ENCODE measurements around the gene MEF2D. TPM values are rescaled to one million over a fixed set of nuclear protein-coding genes. Genes with fewer than 3 reads are reported as not detected.

Gene MEF2D
- total and polyA plus RNA-seq, 2 experiments from 2014 or later: 23.6 to 34.1 TPM

DNA sequence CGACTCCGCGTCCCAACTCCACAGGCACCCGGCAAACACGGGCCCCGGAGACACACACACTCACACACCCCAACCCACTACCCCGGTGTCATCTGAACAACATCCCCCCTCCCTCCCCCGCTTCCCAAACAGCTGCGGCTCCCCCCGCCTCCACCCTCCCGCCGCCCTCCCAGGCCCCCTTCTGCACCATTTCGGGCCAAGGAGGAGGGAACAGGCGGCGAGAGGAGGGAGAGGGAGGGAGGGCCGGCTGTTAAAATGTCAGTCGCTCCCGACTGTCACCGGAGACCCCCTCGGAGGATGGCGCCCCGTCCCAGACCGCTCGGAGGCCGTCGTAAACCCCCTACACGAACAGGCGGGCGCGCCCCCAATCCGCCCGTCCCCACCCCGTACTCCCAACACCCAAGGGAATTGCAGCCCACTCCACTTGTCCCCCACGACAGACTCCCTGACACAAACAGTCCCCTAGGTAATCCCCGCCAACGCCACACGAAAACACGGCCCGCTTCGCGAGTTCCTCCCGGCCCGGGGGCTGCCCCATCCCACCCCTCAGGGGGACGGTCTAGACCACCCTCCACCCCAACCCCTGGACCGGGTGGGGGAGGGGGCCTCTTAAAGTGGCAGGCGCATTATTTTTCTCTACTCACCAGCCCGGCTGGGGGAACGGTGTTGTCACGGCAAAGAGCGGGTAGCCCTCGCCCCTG lies 583 bp downstream of the MEF2D start:
- peak overlapping the region; percentile 100 for H3K27ac ChIP-seq
- no peak overlapping the region for H2AFZ ChIP-seq
- peaks cover 56% of the 10 kb centered on the region for H3K79me2 ChIP-seq (ENCODE audit: insufficient read depth)
- in situ Hi-C loops (cut with MboI): no loop called here
- WGBS, 2 experiments (ENCODE audit: low coverage in 1 of 2, low lambda C conversion rate in 2 of 2, missing lambda C conversion rate in 2 of 2): 1% methylated on average over 14 to 47 of the region's 51 CpGs
- peak; percentile 64 for DNase-seq
- no peaks in the 10 kb centered on the region for H3K9me3 ChIP-seq (ENCODE audit: low read depth)
- no peaks in the 10 kb centered on the region for H3K9me2 ChIP-seq (ENCODE audit: insufficient read depth)
- no peak for TF ChIP-seq EZH2 (IDR thresholded peaks at IDR 0.05; ENCODE audit: insufficient read depth, poor library complexity, severe bottlenecking)
- no peak for TF ChIP-seq EZH2phosphoT487 (IDR thresholded peaks at IDR 0.05; ENCODE audit: insufficient read depth, low read depth)
- no peaks in the 10 kb centered on the region for H3K27me3 ChIP-seq (replicated peaks; ENCODE audit: insufficient read depth)
- peak overlapping the region; percentile 96 for H3K4me3 ChIP-seq
- peak overlapping the region; percentile 100 for H3K9ac ChIP-seq
- peak overlapping the region; percentile 89 for H3K4me2 ChIP-seq (ENCODE audit: unreplicated experiment)
- H3K4me1 ChIP-seq (ENCODE audit: insufficient read depth): peaks cover 69% of the 10 kb centered on the region
- H4K20me1 ChIP-seq (ENCODE audit: insufficient read depth): peaks cover 18% of the 10 kb centered on the region; the same call in 1 of the 2 replicates
- H3K36me3 ChIP-seq (ENCODE audit: low read depth): no peaks in the 10 kb centered on the region
- peaks cover 49% of the 10 kb centered on the region for H3F3A ChIP-seq (ENCODE audit: insufficient read depth)

DNA sequence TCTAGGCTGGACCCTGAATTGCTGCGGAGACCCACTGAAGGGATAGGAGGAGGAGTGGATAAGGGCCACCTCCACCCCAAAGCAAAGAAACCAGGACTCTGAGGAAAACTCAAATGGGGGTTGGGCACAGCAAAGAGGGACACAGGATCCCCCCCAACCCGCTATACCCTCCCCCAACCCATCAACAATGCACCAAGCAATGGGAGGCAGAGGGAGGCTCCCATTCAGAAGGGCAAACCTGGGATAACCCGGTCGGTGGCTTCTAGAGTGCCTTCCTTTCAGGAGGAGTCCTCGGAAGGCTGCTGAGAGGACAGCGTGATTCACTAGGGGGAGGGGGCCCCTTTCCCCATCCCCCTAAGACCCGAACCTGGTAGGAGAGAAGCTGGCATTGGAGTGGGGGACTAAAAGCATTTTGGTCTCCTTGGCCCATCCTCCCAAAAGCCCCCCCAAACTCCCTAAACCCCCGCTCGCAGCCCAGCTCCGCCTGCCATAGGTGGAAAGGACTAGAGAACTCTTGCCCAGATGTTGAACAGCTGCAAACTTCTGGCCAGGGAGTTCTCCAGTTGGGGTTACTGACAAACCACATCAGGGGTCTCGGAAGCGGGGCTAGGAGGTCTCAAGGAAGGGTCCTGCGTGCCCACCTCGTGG lies 1.3 kb downstream of the MEF2D start:
- Histone ChIP-seq H2AFZ (no peak overlapping the region), H3K4me3 (peak overlapping the region; percentile 96), H3K27me3 (replicated peaks; ENCODE audit: insufficient read depth) (no peaks in the 10 kb centered on the region), H4K20me1 (ENCODE audit: insufficient read depth) (peaks cover 18% of the 10 kb centered on the region; the same call in 1 of the 2 replicates), H3K36me3 (ENCODE audit: low read depth) (no peaks in the 10 kb centered on the region), H3K4me1 (ENCODE audit: insufficient read depth) (peaks cover 63% of the 10 kb centered on the region), H3K27ac (peak overlapping the region; percentile 100), H3K9ac (peak overlapping the region; percentile 100), H3K9me3 (ENCODE audit: low read depth) (no peaks in the 10 kb centered on the region), H3K79me2 (ENCODE audit: insufficient read depth) (peaks cover 62% of the 10 kb centered on the region), H3K4me2 (ENCODE audit: unreplicated experiment) (peak overlapping the region; percentile 89), H3F3A (ENCODE audit: insufficient read depth) (peaks cover 47% of the 10 kb centered on the region), H3K9me2 (ENCODE audit: insufficient read depth) (no peaks in the 10 kb centered on the region)
- in situ Hi-C loops (cut with MboI): no loop called here
- DNase-seq: peak; percentile 66
- TF ChIP-seq EZH2 (IDR thresholded peaks at IDR 0.05; ENCODE audit: insufficient read depth, poor library complexity, severe bottlenecking) (no peak), EZH2phosphoT487 (IDR thresholded peaks at IDR 0.05; ENCODE audit: insufficient read depth, low read depth) (no peak)
- WGBS, 2 experiments (ENCODE audit: low coverage in 1 of 2, low lambda C conversion rate in 2 of 2, missing lambda C conversion rate in 2 of 2): 0 to 1% methylated on average over 12 to 14 of the region's 14 CpGs

DNA sequence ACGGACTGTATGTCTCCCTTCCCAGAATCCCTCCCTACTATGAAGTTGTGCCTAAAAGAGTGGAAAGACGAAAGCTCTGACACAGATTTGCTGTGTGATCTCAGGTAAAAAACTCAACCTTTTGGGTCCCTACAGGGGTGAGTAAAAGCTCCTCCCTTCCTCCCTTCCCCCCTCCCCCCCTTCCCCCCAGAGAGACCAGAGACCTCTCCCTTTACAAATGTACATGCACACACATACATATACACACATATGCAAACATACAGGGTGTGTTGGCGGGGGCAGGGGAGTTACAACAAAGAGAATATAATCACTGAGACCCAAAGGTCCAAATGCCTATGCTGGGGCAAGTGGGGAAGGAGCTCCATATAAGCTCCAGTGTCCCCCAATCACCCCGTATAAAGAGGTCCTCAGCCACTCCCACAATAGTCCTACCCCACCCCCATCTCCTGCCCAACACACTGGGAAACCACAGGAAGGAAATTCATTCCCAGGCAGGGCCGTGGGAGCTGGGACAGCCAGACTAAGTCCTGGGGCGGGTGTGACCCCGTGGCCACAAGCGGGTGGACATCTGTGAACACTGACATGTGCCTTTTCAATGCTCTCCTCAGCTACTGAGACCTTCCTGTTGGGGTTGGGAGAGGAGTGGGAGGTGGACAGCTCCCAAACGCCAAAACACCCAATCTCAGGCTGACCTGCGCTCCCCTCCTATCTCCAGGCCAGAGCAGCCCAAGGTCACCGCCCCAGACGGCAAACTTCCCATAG lies 2.0 kb downstream of the MEF2D start:
- no peak for TF ChIP-seq EZH2phosphoT487 (IDR thresholded peaks at IDR 0.05; ENCODE audit: insufficient read depth, low read depth)
- H4K20me1 ChIP-seq (ENCODE audit: insufficient read depth): peaks cover 18% of the 10 kb centered on the region; the same call in 1 of the 2 replicates
- DNase-seq: peak; percentile 66
- H2AFZ ChIP-seq: no peak overlapping the region
- in situ Hi-C loops (cut with MboI): no loop called here
- peak overlapping the region; percentile 89 for H3K4me2 ChIP-seq (ENCODE audit: unreplicated experiment)
- no peaks in the 10 kb centered on the region for H3K9me2 ChIP-seq (ENCODE audit: insufficient read depth)
- WGBS, 2 experiments (ENCODE audit: low coverage in 1 of 2, low lambda C conversion rate in 2 of 2, missing lambda C conversion rate in 2 of 2): 12 to 13% methylated on average over 12 of the region's 12 CpGs
- peaks cover 41% of the 10 kb centered on the region for H3F3A ChIP-seq (ENCODE audit: insufficient read depth)
- H3K27ac ChIP-seq: peak overlapping the region; percentile 100
- H3K27me3 ChIP-seq (replicated peaks; ENCODE audit: insufficient read depth): no peaks in the 10 kb centered on the region
- peaks cover 59% of the 10 kb centered on the region for H3K4me1 ChIP-seq (ENCODE audit: insufficient read depth)
- no peaks in the 10 kb centered on the region for H3K9me3 ChIP-seq (ENCODE audit: low read depth)
- peak overlapping the region; percentile 96 for H3K4me3 ChIP-seq
- peak overlapping the region; percentile 100 for H3K9ac ChIP-seq
- peaks cover 69% of the 10 kb centered on the region for H3K79me2 ChIP-seq (ENCODE audit: insufficient read depth)
- no peaks in the 10 kb centered on the region for H3K36me3 ChIP-seq (ENCODE audit: low read depth)

DNA sequence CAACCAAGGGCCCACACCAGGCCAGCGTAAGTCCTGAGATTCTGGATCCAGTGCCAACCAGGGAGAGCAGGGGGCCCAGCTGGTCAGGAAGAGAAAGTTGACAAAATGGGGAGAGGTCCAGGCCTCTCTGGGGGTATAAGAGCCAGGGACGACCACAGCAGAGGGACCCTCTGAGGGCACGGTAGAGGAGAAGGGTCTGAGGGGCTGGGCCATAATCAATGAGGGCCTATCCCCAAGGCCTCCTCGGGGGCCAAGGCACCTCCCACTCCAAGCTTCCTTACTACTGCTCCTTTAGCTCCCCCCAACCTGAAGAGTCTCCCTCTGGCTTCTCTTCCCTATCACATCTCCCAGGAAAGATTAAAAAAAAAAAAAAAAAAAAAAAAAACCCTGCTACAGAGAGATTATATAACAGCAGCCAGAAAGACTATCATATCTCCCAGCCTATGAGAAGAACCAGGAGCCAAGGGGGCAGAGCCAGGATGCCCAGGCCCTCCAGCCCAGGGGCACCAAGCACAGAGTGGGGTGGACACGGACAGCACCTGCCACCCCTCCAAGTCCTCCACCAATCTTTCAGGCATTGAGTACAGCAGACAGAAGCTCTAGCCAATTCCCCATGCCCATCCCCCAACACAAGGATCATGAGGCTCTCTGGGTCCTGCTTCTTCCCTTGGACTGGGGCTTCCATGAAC lies 2.7 kb downstream of the MEF2D start:
- Histone ChIP-seq H3K9me3 (ENCODE audit: low read depth) (no peaks in the 10 kb centered on the region), H3K27me3 (replicated peaks; ENCODE audit: insufficient read depth) (no peaks in the 10 kb centered on the region), H3K4me3 (peak overlapping the region; percentile 96), H2AFZ (no peak overlapping the region), H3K9ac (peak overlapping the region; percentile 100), H3K4me2 (ENCODE audit: unreplicated experiment) (peak overlapping the region; percentile 89), H3F3A (ENCODE audit: insufficient read depth) (peaks cover 35% of the 10 kb centered on the region), H4K20me1 (ENCODE audit: insufficient read depth) (peaks cover 18% of the 10 kb centered on the region; the same call in 1 of the 2 replicates), H3K27ac (peak overlapping the region; percentile 100), H3K4me1 (ENCODE audit: insufficient read depth) (peaks cover 59% of the 10 kb centered on the region), H3K36me3 (ENCODE audit: low read depth) (no peaks in the 10 kb centered on the region), H3K9me2 (ENCODE audit: insufficient read depth) (no peaks in the 10 kb centered on the region), H3K79me2 (ENCODE audit: insufficient read depth) (peaks cover 77% of the 10 kb centered on the region)
- DNase-seq: peak; percentile 40
- 43 to 44% methylated on average over 5 of the region's 5 CpGs for WGBS, 2 experiments (ENCODE audit: low coverage in 1 of 2, low lambda C conversion rate in 2 of 2, missing lambda C conversion rate in 2 of 2)
- in situ Hi-C loops (cut with MboI): no loop called here
- TF ChIP-seq EZH2 (IDR thresholded peaks at IDR 0.05; ENCODE audit: insufficient read depth, poor library complexity, severe bottlenecking) (no peak), EZH2phosphoT487 (IDR thresholded peaks at IDR 0.05; ENCODE audit: insufficient read depth, low read depth) (no peak)
